Measurements from ENCODE around the gene CHD3. TPM values are rescaled to one million over a fixed set of nuclear protein-coding genes. Genes with fewer than 3 reads are reported as not detected.

CHD3 gene
- total and polyA plus RNA-seq, 2 donors (not counting 1 experiment from before 2014, with no cell fraction given): 68.1 to 69.1 TPM

DNA sequence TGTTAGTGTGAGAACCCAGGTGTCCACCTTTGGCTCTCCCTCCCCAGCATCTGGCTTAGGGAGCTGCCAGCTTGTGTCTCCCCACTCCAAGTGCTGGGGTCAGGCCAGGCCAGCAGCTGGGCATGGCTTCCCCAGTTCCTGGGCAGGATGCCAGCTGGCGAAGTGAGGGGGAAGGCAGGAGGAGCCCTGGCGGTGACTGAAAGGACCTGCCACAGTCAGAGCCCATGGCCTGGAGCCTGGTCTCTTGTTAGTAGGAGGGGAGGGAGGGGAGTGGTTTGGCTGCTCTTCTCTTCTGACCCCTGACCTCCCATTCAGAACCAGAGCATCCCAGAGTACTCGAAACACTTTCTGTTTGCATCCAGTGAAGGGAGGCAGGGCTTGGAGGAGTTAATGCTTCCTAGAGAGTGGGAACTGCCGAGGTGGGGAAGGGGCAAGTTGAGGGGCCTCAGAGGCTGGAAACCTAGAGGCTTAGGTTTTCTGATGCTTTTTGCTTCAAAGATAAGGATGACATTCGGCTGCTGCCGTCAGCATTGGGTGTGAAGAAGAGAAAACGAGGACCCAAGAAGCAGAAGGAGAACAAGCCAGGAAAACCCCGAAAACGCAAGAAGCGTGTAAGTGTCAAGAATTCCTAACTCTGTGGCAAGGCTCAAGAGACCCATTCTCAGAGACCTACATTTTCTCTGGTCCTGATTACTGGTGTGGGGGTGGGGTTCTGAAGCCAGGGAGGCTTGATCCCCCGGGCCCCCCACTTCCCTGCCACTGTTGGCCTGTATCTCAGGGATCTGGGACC, 772 bp downstream of the CHD3 start:
- Histone ChIP-seq H3K9me3 (ENCODE audit: control extremely low read depth in 1 of 3, control insufficient read depth in 2 of 3, insufficient read depth in 1 of 3, low read length in 2 of 3) (no peaks in the 10 kb centered on the region), H3K27ac (ENCODE audit: low read length in 2 of 2) (peak overlapping the region in 1 of 2 donors; percentile 65), H3K79me2 (ENCODE audit: control insufficient read depth, insufficient read depth, low read length) (peaks cover 10% of the 10 kb centered on the region), H4K20me1 (ENCODE audit: control insufficient read depth, insufficient read depth, low read length, poor library complexity, severe bottlenecking) (no peaks in the 10 kb centered on the region), H2AFZ (ENCODE audit: insufficient read depth, low read depth, low read length, poor library complexity, severe bottlenecking) (no peak overlapping the region), H3K4me1 (ENCODE audit: control insufficient read depth in 2 of 2, insufficient read depth in 2 of 2, low read length in 2 of 2) (peaks cover 15 to 31% of the 10 kb centered on the region in 2 donors), H3K27me3 (replicated peaks in 1 of 4; ENCODE audit: control extremely low read depth in 1 of 4, control insufficient read depth in 3 of 4, insufficient read depth in 4 of 4, low read length in 3 of 4) (no peaks in the 10 kb centered on the region), H3K4me3 (ENCODE audit: control extremely low read depth in 1 of 5, extremely low read depth in 1 of 5, insufficient read depth in 1 of 5, low read depth in 2 of 5, low read length in 4 of 5) (no peak overlapping the region), H3K4me2 (replicated peaks; ENCODE audit: low read depth, low read length, poor library complexity, severe bottlenecking) (peak overlapping the region; percentile 86), H3K9ac (ENCODE audit: low read length) (no peak overlapping the region), H3K36me3 (replicated peaks in 1 of 2; ENCODE audit: control extremely low read depth in 1 of 2, control insufficient read depth in 1 of 2, extremely low read depth in 1 of 2, insufficient read depth in 2 of 2, low read length in 1 of 2) (peaks cover 0 to 20% of the 10 kb centered on the region in 2 experiments)
- ChIA-PET POLR2A (interaction anchor here (0.6 kb wide), 1 partner anchor 55 kb away, joined by 7 read pairs; the partner anchor contains the start of gene KDM6B), CTCF (no interaction called here)
- H3K4me1 Mint-ChIP-seq: no peaks in the 10 kb centered on the region
- DNase-seq: peak; percentile 34
- H3K27ac Mint-ChIP-seq: peak overlapping the region; percentile 53
- intact Hi-C loops (cut with micrococcal nuclease): loop anchor here (10.0 kb wide), 1 partner anchor 145 kb away; no protein-coding TSS in a partner anchor
- ATAC-seq (ENCODE audit: low read depth): no peak
- no peak overlapping the region for H3K4me3 Mint-ChIP-seq
- TF ChIP-seq EZH2 (IDR thresholded peaks at IDR 0.05; ENCODE audit: borderline replicate concordance, insufficient read depth, low read depth, low read length, poor library complexity, severe bottlenecking) (no peak), CTCF (IDR thresholded peaks at IDR 0.05) (no peak)
- WGBS (ENCODE audit: insufficient coverage): 78% methylated on average over 8 of the region's 11 CpGs
- no peaks in the 10 kb centered on the region for H3K9me3 Mint-ChIP-seq (ENCODE audit: insufficient read depth)
- no peaks in the 10 kb centered on the region for H3K27me3 Mint-ChIP-seq

GRCh38 chr17:7893187-7893880, 4.7 kb downstream of the CHD3 start:
- Histone ChIP-seq H3K79me2 (ENCODE audit: control insufficient read depth, insufficient read depth, low read length) (no peaks in the 10 kb centered on the region), H3K36me3 (replicated peaks in 1 of 2; ENCODE audit: control extremely low read depth in 1 of 2, control insufficient read depth in 1 of 2, extremely low read depth in 1 of 2, insufficient read depth in 2 of 2, low read length in 1 of 2) (peaks cover 0 to 47% of the 10 kb centered on the region in 2 experiments), H2AFZ (ENCODE audit: insufficient read depth, low read depth, low read length, poor library complexity, severe bottlenecking) (no peak overlapping the region), H3K9ac (ENCODE audit: low read length) (no peak overlapping the region), H3K4me3 (ENCODE audit: control extremely low read depth in 1 of 5, extremely low read depth in 1 of 5, insufficient read depth in 1 of 5, low read depth in 2 of 5, low read length in 4 of 5) (no peak overlapping the region), H3K27ac (ENCODE audit: low read length in 2 of 2) (no peak overlapping the region), H3K4me2 (replicated peaks; ENCODE audit: low read depth, low read length, poor library complexity, severe bottlenecking) (no peak overlapping the region), H3K9me3 (ENCODE audit: control extremely low read depth in 1 of 3, control insufficient read depth in 2 of 3, insufficient read depth in 1 of 3, low read length in 2 of 3) (no peaks in the 10 kb centered on the region), H3K4me1 (ENCODE audit: control insufficient read depth in 2 of 2, insufficient read depth in 2 of 2, low read length in 2 of 2) (peaks cover 2 to 4% of the 10 kb centered on the region in 2 donors), H4K20me1 (ENCODE audit: control insufficient read depth, insufficient read depth, low read length, poor library complexity, severe bottlenecking) (no peaks in the 10 kb centered on the region), H3K27me3 (replicated peaks in 1 of 4; ENCODE audit: control extremely low read depth in 1 of 4, control insufficient read depth in 3 of 4, insufficient read depth in 4 of 4, low read length in 3 of 4) (no peaks in the 10 kb centered on the region)
- ChIA-PET POLR2A (no interaction called here), CTCF (no interaction called here)
- Mint-ChIP-seq H3K27me3 (no peaks in the 10 kb centered on the region), H3K27ac (no peak overlapping the region), H3K4me1 (no peaks in the 10 kb centered on the region), H3K4me3 (no peak overlapping the region), H3K9me3 (ENCODE audit: insufficient read depth) (no peaks in the 10 kb centered on the region)
- WGBS (ENCODE audit: insufficient coverage): 88% methylated on average over 7 of the region's 15 CpGs
- no peak for ATAC-seq (ENCODE audit: low read depth)
- no peak for TF ChIP-seq CTCF (IDR thresholded peaks at IDR 0.05)
- TF ChIP-seq EZH2 (IDR thresholded peaks at IDR 0.05; ENCODE audit: borderline replicate concordance, insufficient read depth, low read depth, low read length, poor library complexity, severe bottlenecking): no peak
- no peak for DNase-seq
- intact Hi-C loops (cut with micrococcal nuclease): no loop called here

Data from B cell (primary cell).